ENCODE measurements around the gene DDAH2. TPM values are rescaled to one million over a fixed set of nuclear protein-coding genes. Genes with fewer than 3 reads are reported as not detected.

DDAH2 gene
- total RNA-seq, 6 donors from 2014 or later: 46.6 to 157 (median 83.7) TPM

GRCh38 chr6:31727717-31728671, 1.1 kb downstream of the DDAH2 start:
- Histone ChIP-seq H3K27me3 (no peaks in the 10 kb centered on the region), H3K36me3 (peaks cover 14 to 50% (median 28%) of the 10 kb centered on the region in 4 donors), H3K27ac (peak overlapping the region; percentile 87 to 99 (median 94)), H3K9me3 (no peaks in the 10 kb centered on the region), H3K4me1 (peaks cover 30 to 69% (median 55%) of the 10 kb centered on the region in 4 donors), H3K4me3 (peak overlapping the region in 3 of 4 donors; percentile 76 to 84 (median 80))
- TF ChIP-seq CTCF (IDR thresholded peaks at IDR 0.05): no peak
- no peak for TF ChIP-seq POLR2A (IDR thresholded peaks at IDR 0.05)
- no peak for TF ChIP-seq POLR2AphosphoS5 (IDR thresholded peaks at IDR 0.05)
- no peak for TF ChIP-seq EP300 (IDR thresholded peaks at IDR 0.05)
- WGBS, 2 donors: 77% methylated on average over 20 to 41 of the region's 41 CpGs
- ATAC-seq (ENCODE audit: low FRiP score in 2 of 2) (no peak), DNase-seq (peak in 1 of 2 donors; percentile 84)

GRCh38 chr6:31727034-31727716, 1.9 kb downstream of the DDAH2 start:
- Histone ChIP-seq H3K4me1 (peaks cover 30 to 60% (median 49%) of the 10 kb centered on the region in 4 donors), H3K27ac (peak overlapping the region; percentile 87 to 99 (median 94)), H3K4me3 (peak overlapping the region in 1 of 4 donors; percentile 80), H3K9me3 (no peaks in the 10 kb centered on the region), H3K36me3 (peaks cover 9 to 42% (median 19%) of the 10 kb centered on the region in 4 donors), H3K27me3 (no peaks in the 10 kb centered on the region)
- WGBS, 2 donors: 69 to 72% methylated on average over 7 of the region's 7 CpGs
- ATAC-seq (ENCODE audit: low FRiP score in 2 of 2) (peak in 1 of 2 donors; percentile 28), DNase-seq (peak in 1 of 2 donors; percentile 62)
- TF ChIP-seq EP300 (IDR thresholded peaks at IDR 0.05): no peak
- TF ChIP-seq POLR2A (IDR thresholded peaks at IDR 0.05): peak in 1 of 4 donors; percentile 43

DNA sequence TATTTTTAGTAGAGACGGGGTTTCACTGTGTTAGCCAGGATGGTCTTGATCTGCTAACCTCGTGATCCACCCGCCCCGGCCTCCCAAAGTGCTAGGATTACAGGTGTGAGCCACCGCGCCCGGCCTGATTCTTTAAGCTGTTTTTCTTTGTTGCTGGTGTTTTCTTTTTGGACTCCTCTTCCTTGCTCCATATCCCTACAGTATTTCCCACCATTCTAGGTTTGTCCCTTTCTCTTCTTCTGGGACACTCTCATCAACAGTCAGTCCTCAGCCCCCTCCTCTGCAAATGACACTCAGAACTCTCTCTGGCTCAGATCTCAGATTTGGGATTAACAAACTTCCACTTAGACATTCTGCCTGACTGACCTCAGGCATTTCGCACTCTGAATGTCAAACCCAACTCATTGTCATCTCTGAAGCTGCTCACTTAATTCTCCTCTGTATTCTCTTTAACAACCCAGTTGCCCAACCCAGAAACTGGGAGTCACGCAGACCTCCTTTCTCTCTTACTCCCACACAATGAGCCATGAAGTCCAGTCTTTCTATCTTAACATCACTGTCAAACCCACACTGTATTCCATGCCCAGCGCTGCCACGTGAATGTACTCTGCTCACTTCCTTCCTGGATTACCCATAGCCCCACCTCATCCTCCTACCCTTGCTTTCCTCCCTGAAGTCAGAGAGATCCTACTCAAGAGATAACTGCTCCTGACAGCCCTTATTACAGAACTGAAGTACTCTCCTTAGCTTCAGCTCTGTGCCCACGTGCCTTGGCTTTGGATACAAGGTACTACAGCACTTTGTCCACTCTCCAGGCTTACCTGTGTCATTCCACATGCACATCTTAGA, 3.4 kb downstream of the DDAH2 start:
- peak in 1 of 2 donors; percentile 56 for DNase-seq
- no peak for ATAC-seq (ENCODE audit: low FRiP score in 2 of 2)
- peaks cover 30 to 48% (median 38%) of the 10 kb centered on the region in 4 donors for H3K4me1 ChIP-seq
- H3K36me3 ChIP-seq: peaks cover 0 to 27% (median 5%) of the 10 kb centered on the region in 4 donors
- no peak overlapping the region for H3K4me3 ChIP-seq
- peak overlapping the region; percentile 6 to 99 (median 71) for H3K27ac ChIP-seq
- H3K27me3 ChIP-seq: no peaks in the 10 kb centered on the region
- 78 to 79% methylated on average over 12 of the region's 12 CpGs for WGBS, 2 donors
- TF ChIP-seq EP300 (IDR thresholded peaks at IDR 0.05): peak in 1 of 4 donors; percentile 34
- peak; percentile 50 to 76 for TF ChIP-seq POLR2AphosphoS5 (IDR thresholded peaks at IDR 0.05)
- TF ChIP-seq POLR2A (IDR thresholded peaks at IDR 0.05): no peak
- TF ChIP-seq CTCF (IDR thresholded peaks at IDR 0.05): no peak
- H3K9me3 ChIP-seq: no peaks in the 10 kb centered on the region

GRCh38 chr6:31723980-31724691, 5.0 kb downstream of the DDAH2 start:
- peaks cover 23 to 39% (median 32%) of the 10 kb centered on the region in 4 donors for H3K4me1 ChIP-seq
- H3K27me3 ChIP-seq: no peaks in the 10 kb centered on the region
- ATAC-seq (ENCODE audit: low FRiP score in 2 of 2) (no peak), DNase-seq (no peak)
- no peaks in the 10 kb centered on the region for H3K9me3 ChIP-seq
- peak overlapping the region in 2 of 4 donors; percentile 21 to 93 for H3K27ac ChIP-seq
- H3K36me3 ChIP-seq: peaks cover 0 to 24% (median 2%) of the 10 kb centered on the region in 4 donors
- WGBS, 2 donors: 91 to 92% methylated on average over 18 to 25 of the region's 25 CpGs
- no peak overlapping the region for H3K4me3 ChIP-seq
- TF ChIP-seq POLR2A (IDR thresholded peaks at IDR 0.05) (no peak), CTCF (IDR thresholded peaks at IDR 0.05) (no peak), POLR2AphosphoS5 (IDR thresholded peaks at IDR 0.05) (no peak), EP300 (IDR thresholded peaks at IDR 0.05) (no peak)
